GM06990 (cell line): Measurements from ENCODE around the gene PALB2.

Experiments used
- DNase-seq: peaks from one replicate; pipeline ENCODE4 v3.0.0-alpha.2; 2011; ENCODE audit not compliant: insufficient read length; ENCODE audit errors: extremely low read depth
- H3K27me3 ChIP-seq: replicated peaks from 2 replicates; pipeline ENCODE4 v1.6.0; 2011; ENCODE audit warnings: low read length; ENCODE audit not compliant: control insufficient read depth, insufficient read depth
- H3K36me3 ChIP-seq: 2 replicates; pipeline ENCODE4 v1.5.1; 2011; ENCODE audit warnings: low read length; ENCODE audit not compliant: control insufficient read depth, insufficient read depth
- H3K4me3 ChIP-seq: replicated peaks from 2 replicates; pipeline ENCODE4 v1.5.1; 2011; ENCODE audit warnings: low read depth, mild to moderate bottlenecking, control low read depth, low read length
- TF ChIP-seq, protein P1 (sequence below): IDR thresholded peaks from 2 replicates; pipeline ENCODE4 v1.5.1; 2011; ENCODE audit warnings: low read length, control low read depth, mild to moderate bottlenecking, inconsistent platforms; ENCODE audit not compliant: insufficient read depth, poor library complexity, severe bottlenecking

PALB2 gene

DNA sequence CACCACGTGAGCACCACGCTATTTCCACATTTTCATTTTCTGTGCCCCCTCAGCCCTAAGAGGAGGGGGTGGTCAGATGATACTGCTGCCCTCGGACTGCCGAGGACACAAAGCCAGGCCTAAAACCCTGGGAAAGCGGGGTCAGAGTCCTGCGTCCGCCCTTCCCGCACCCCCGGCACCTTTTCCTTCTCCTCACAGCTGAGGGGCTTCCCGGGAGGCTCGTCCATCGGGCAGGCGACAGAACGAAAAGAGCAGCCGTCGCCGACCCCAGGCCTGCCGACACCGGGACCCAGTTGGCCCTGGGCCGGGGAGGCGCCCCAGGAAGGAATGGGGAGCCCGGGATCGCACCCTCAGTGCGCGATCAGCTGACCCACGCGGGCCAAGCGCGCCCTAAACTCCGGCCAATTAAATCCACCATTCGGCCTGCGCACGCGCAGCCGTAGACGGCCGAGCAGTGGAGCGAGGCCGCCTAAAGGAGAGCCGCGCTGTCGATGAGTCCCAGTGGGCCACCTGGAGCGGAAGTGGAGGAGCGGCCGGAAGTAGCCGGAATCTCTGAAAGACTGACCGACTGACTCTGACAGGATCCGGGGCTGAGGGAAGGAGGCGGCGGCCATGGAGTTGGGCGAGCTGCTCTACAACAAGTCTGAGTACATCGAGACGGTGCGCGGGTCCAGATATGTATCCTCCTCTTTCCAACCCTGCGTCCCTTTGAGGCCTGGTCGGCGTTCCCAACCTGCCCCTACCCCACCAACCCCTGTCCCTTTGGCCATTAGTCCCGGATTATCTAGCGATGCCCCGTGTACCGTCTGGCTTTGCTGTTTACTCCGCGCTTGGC, at the start of gene PALB2, which contains the start of gene DCTN5:
Gene PALB2, minus strand, starts transcription at position 380 of the 835 bp plus-strand sequence. Its CDS starts 153 bp downstream, at position 227.
Gene DCTN5, plus strand, starts transcription at position 536 of the 835 bp plus-strand sequence. Its CDS starts 77 bp downstream, at position 613.
- TF ChIP-seq, protein P1, sequence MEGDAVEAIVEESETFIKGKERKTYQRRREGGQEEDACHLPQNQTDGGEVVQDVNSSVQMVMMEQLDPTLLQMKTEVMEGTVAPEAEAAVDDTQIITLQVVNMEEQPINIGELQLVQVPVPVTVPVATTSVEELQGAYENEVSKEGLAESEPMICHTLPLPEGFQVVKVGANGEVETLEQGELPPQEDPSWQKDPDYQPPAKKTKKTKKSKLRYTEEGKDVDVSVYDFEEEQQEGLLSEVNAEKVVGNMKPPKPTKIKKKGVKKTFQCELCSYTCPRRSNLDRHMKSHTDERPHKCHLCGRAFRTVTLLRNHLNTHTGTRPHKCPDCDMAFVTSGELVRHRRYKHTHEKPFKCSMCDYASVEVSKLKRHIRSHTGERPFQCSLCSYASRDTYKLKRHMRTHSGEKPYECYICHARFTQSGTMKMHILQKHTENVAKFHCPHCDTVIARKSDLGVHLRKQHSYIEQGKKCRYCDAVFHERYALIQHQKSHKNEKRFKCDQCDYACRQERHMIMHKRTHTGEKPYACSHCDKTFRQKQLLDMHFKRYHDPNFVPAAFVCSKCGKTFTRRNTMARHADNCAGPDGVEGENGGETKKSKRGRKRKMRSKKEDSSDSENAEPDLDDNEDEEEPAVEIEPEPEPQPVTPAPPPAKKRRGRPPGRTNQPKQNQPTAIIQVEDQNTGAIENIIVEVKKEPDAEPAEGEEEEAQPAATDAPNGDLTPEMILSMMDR = no peak
- peak; percentile 94 for DNase-seq
- peak within 1 kb of the TSS; percentile 100 for H3K4me3 ChIP-seq
- peaks cover 3% of the 10 kb centered on the region for H3K36me3 ChIP-seq
- no peaks in the 10 kb centered on the region for H3K27me3 ChIP-seq

DNA sequence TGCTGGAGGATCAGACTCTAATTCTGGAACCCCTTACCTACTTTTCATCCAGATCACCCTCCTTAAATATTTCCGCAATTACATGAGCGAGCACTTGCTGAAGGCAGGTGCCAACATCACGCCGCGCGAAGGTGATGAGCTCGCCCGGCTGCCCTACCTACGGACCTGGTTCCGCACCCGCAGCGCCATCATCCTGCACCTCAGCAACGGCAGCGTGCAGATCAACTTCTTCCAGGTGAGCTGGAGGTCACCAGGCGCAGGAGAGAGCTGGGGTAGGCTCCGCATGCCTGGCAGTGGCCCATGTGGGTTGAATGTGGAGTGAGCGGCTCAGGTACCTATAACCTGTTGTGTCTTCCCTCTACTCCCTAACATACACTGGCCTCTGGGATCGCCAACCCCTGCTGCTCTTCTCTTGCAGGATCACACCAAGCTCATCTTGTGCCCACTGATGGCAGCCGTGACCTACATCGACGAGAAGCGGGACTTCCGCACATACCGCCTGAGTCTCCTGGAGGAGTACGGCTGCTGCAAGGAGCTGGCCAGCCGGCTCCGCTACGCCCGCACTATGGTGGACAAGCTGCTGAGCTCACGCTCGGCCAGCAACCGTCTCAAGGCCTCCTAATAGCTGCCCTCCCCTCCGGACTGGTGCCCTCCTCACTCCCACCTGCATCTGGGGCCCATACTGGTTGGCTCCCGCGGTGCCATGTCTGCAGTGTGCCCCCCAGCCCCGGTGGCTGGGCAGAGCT, 48.5 kb upstream of the PALB2 start:
- TF ChIP-seq, protein P1 = no peak
- H3K4me3 ChIP-seq = no peak overlapping the region
- DNase-seq = no peak
- no peaks in the 10 kb centered on the region for H3K27me3 ChIP-seq
- peaks cover 29% of the 10 kb centered on the region for H3K36me3 ChIP-seq

DNA sequence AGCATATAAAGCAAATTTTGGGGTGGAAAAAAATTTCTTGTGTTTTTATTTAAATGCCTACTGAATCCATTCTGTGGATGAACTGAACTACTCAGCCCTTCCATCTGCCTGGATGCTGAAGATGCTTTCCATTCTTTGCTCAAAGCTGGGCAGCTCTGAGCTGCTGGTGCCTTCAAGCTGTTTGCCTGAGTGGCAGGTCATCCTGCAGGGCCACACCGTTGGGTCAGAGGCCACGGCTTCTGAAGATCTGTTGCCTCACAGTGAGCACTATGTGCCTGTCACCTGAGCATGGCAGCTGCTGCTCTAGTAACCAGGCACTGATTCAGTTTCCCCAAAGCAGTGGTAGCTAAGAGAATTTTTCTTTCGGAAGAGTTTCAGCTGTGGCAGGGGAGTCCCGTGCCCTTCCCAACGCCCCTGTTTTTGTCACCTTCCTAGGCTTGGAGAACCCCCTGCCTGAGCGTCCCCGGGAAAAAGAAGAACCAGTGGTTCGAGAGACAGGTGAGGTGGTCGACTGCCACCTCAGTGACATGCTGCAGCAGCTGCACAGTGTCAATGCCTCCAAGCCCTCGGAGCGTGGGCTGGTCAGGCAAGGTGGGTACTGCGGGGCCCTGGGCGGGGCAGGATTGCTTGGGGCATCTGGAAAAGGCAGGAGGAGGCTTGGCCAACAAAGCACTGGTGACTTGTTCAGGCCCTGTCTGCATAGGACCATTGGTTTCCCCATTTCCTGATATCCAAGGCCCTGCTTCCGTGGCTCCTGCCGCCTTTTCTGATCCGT, 46.1 kb upstream of the PALB2 start:
- DNase-seq = no peak
- Histone ChIP-seq H3K4me3 (no peak overlapping the region), H3K36me3 (peaks cover 41% of the 10 kb centered on the region), H3K27me3 (no peaks in the 10 kb centered on the region)
- TF ChIP-seq, protein P1 = no peak

DNA sequence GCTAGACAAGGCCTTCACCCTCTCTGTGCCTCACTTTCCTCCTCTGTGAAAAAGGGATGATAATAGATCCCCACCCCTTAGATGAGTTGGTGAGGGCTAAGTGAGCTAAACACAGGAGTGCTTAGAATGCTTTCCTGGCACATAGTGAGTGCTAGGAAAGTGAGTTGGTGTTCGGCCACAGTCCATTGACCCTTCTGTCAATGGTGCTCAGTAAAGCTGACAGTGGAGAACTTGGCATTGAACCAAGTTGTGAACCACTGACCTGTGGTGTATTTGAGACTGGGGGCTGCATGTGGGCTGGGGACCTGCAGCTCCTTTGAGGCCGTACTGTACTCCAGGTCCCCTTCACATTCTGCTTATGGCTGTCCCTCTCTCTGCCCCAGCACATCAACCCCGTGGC, 42.4 kb upstream of the PALB2 start:
- no peak for DNase-seq
- TF ChIP-seq, protein P1 = no peak
- no peaks in the 10 kb centered on the region for H3K27me3 ChIP-seq
- H3K36me3 ChIP-seq = peaks cover 33% of the 10 kb centered on the region
- H3K4me3 ChIP-seq = no peak overlapping the region

DNA sequence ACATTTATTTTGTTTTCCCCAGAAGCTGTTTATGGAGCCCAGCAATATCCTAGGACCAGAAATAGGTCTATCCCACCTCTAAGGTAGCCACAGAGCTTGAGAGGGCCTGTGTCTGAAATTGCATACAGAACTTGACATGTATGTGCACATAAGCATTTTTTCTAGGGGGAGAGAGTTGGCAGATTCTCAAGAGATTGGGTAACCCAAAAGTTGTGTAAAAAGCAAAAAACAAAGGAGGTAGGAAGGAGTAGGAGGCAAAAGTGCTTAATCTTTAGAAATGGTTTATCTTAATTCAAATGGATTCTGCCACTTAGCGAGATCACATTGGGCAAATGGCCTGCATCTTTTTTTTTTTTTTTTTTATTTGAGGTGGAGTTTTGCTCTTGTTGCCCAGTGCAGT, 41.1 kb upstream of the PALB2 start:
- Histone ChIP-seq H3K27me3 (no peaks in the 10 kb centered on the region), H3K4me3 (no peak overlapping the region), H3K36me3 (peaks cover 25% of the 10 kb centered on the region)
- no peak for DNase-seq
- TF ChIP-seq, protein P1 = no peak
